Stomach (tissue), 9 donors: ENCODE measurements around the gene AFTPH. TPM values are rescaled to one million over a fixed set of nuclear protein-coding genes. Genes with fewer than 3 reads are reported as not detected.

Source experiments
- DNase-seq, 2 donors: peaks; one replicate each; pipeline versions ENCODE4 v3.0.0 to v3.0.0-alpha.2; 2013 to 2019
- H3K27ac ChIP-seq, 5 donors: fragments of 200-600 bp in 4 of 5; sonication (generic) in 4 of 5; one replicate each; pipeline ENCODE4 v1.5.1; 2013 to 2019; ENCODE audit warnings: mild to moderate bottlenecking in 1 of 5, moderate library complexity in 1 of 5
- H3K27me3 ChIP-seq, 3 donors: fragments of 200-600 bp; sonication (generic); one replicate each; pipeline ENCODE4 v1.5.1; 2017 to 2019; ENCODE audit warnings: mixed run types in 1 of 3
- H3K36me3 ChIP-seq, 4 donors: fragments of 200-600 bp; sonication (generic); 1 replicate in 3 of 4; 2 replicates in 1 of 4; pipeline ENCODE4 v1.5.1; 2016 to 2019
- H3K4me1 ChIP-seq, 4 donors: fragments of 200-600 bp; sonication (generic); one replicate each; pipeline ENCODE4 v1.5.1; 2016 to 2019
- H3K4me3 ChIP-seq, 4 donors: fragments of 200-600 bp; sonication (generic) in 3 of 4; one replicate each; pipeline ENCODE4 v1.5.1; 2016 to 2019; ENCODE audit warnings: mild to moderate bottlenecking in 1 of 4
- H3K9me3 ChIP-seq, 4 donors: fragments of 200-600 bp; sonication (generic); one replicate each; pipeline ENCODE4 v1.5.1; 2016 to 2019
- EP300 ChIP-seq: sonication (generic); formaldehyde crosslinking; IDR thresholded peaks from one replicate; pipeline ENCODE4 v1.6.1; 2017; ENCODE audit warnings: antibody characterized with exemption
- POLR2A ChIP-seq, 4 donors: fragments of 450-650 bp; IDR thresholded peaks; one replicate each; pipeline ENCODE4 v1.6.1; 2016; ENCODE audit warnings: antibody characterized with exemption in 4 of 4, control low read depth in 2 of 4, mild to moderate bottlenecking in 1 of 4, moderate library complexity in 1 of 4
- POLR2AphosphoS5 ChIP-seq, 3 donors: sonication (generic); formaldehyde crosslinking; IDR thresholded peaks; one replicate each; pipeline ENCODE4 v1.6.1; 2016; ENCODE audit warnings: antibody characterized with exemption in 3 of 3
- WGBS, 5 donors: extraction: QIAGEN DNeasy Blood & Tissue Kit in 3 of 5; methylation state at CpG; one replicate each; pipeline versions ENCODE4 v1.1.5 to v1.1.7; 2013 to 2018; 5-methylcytosine and 5-hydroxymethylcytosine counted together
- intact Hi-C: fragments of 100-400 bp; cut with DNase I; formaldehyde crosslinking; loops from one replicate; pipeline ENCODE4 v1.15.1; 2023; ENCODE audit warnings: low total_unique reads
- polyA plus RNA-seq, 3 donors: library from polyadenylated mRNA; stranded (reverse); fragments of 200-250 nt; gene quantifications; one replicate each; pipeline ENCODE4 v1.2.3, GENCODE V29; 2013
- total RNA-seq, 5 donors: library from RNA; depleted of rRNA; stranded (reverse); fragments of >200 nt; gene quantifications; one replicate each; pipeline versions ENCODE4 v1.1.0 to v1.2.3, GENCODE V29; 2014 to 2016
- TF ChIP-seq, protein P1 (sequence below), 7 experiments: fragments of 450-650 bp in 4 of 7; fragments of 200-600 bp in 3 of 7; sonication (generic) in 3 of 7; IDR thresholded peaks; one replicate each; pipeline ENCODE4 v1.5.1; 2016 to 2019; ENCODE audit warnings: antibody characterized with exemption in 7 of 7, control low read depth in 2 of 7, mild to moderate bottlenecking in 1 of 7
- donor health status: healthy with polysubstance abuse.
- donor health status: Bipolar disorder and iron deficiency.
- donor health status: healthy.

AFTPH gene
- total and polyA plus RNA-seq, 8 donors = 19.8 to 93.6 (median 38.9) TPM

GRCh38 chr2:64615844-64616536 is 91.9 kb downstream of the AFTPH start:
- WGBS, 5 donors = 95 to 98% (median 96%) methylated on average over 5 to 7 of the region's 7 CpGs
- peak in 1 of 2 donors; percentile 2 for DNase-seq
- no peaks in the 10 kb centered on the region for H3K36me3 ChIP-seq
- no peak overlapping the region for H3K27ac ChIP-seq
- no peaks in the 10 kb centered on the region for H3K27me3 ChIP-seq
- H3K4me1 ChIP-seq = no peaks in the 10 kb centered on the region
- intact Hi-C loops = no loop called here
- H3K9me3 ChIP-seq = no peaks in the 10 kb centered on the region
- TF ChIP-seq POLR2AphosphoS5 (IDR thresholded peaks at IDR 0.05) (no peak), EP300 (no peak), POLR2A (IDR thresholded peaks at IDR 0.05) (no peak)
- TF ChIP-seq, protein P1, sequence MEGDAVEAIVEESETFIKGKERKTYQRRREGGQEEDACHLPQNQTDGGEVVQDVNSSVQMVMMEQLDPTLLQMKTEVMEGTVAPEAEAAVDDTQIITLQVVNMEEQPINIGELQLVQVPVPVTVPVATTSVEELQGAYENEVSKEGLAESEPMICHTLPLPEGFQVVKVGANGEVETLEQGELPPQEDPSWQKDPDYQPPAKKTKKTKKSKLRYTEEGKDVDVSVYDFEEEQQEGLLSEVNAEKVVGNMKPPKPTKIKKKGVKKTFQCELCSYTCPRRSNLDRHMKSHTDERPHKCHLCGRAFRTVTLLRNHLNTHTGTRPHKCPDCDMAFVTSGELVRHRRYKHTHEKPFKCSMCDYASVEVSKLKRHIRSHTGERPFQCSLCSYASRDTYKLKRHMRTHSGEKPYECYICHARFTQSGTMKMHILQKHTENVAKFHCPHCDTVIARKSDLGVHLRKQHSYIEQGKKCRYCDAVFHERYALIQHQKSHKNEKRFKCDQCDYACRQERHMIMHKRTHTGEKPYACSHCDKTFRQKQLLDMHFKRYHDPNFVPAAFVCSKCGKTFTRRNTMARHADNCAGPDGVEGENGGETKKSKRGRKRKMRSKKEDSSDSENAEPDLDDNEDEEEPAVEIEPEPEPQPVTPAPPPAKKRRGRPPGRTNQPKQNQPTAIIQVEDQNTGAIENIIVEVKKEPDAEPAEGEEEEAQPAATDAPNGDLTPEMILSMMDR (IDR thresholded peaks at IDR 0.05) = no peak
- H3K4me3 ChIP-seq = no peak overlapping the region

DNA sequence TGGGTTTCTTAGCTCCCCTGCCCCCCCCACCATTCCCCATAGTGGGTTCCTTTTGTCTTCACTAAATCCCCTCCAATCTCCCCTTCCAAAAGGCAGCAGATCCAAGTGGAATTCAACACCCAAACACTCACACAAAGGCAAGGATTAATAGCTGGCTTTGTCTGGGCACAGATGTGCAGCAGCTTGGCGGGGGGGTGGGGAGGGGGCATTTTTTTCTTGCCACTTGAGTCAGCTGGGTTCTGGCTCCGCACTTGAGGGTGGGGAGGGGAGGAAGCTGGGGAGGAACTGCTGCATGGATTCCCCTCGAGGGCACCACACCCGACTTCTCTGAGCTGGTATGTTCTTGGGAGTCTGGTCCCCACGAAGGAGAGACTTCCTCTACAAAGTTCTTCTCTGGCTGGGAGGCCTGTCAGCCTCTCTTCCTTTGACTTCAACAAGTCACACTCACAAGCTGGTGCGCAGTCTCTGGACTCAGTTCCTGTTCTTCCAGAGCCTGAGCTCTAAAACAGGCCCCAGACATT is 93.6 kb downstream of the AFTPH start:
- Histone ChIP-seq H3K27me3 (no peaks in the 10 kb centered on the region), H3K4me1 (peaks cover 0 to 5% (median 0%) of the 10 kb centered on the region in 4 donors), H3K27ac (no peak overlapping the region), H3K36me3 (no peaks in the 10 kb centered on the region), H3K9me3 (no peaks in the 10 kb centered on the region), H3K4me3 (no peak overlapping the region)
- 32 to 71% (median 61%) methylated on average over 6 of the region's 6 CpGs for WGBS, 5 donors
- intact Hi-C loops = no loop called here
- no peak for TF ChIP-seq EP300
- TF ChIP-seq POLR2AphosphoS5 (IDR thresholded peaks at IDR 0.05) = no peak
- TF ChIP-seq POLR2A (IDR thresholded peaks at IDR 0.05) = no peak
- TF ChIP-seq, protein P1 (IDR thresholded peaks at IDR 0.05) = no peak
- DNase-seq = peak; percentile 20 to 44

GRCh38 chr2:64620661-64621060 is 96.5 kb downstream of the AFTPH start:
- Histone ChIP-seq H3K27me3 (no peaks in the 10 kb centered on the region), H3K36me3 (no peaks in the 10 kb centered on the region), H3K4me3 (no peak overlapping the region), H3K9me3 (no peaks in the 10 kb centered on the region), H3K27ac (no peak overlapping the region), H3K4me1 (peaks cover 0 to 9% (median 0%) of the 10 kb centered on the region in 4 donors)
- WGBS, 5 donors = 38 to 67% (median 55%) methylated on average over 4 of the region's 4 CpGs
- no peak for DNase-seq
- TF ChIP-seq EP300 (no peak), POLR2AphosphoS5 (IDR thresholded peaks at IDR 0.05) (no peak), POLR2A (IDR thresholded peaks at IDR 0.05) (no peak)
- TF ChIP-seq, protein P1 (IDR thresholded peaks at IDR 0.05) = no peak
- intact Hi-C loops = no loop called here

- Histone ChIP-seq H3K27me3 (no peaks in the 10 kb centered on the region), H3K9me3 (no peaks in the 10 kb centered on the region), H3K4me1 (peaks cover 0 to 18% (median 5%) of the 10 kb centered on the region in 4 donors), H3K27ac (no peak overlapping the region), H3K4me3 (no peak overlapping the region), H3K36me3 (no peaks in the 10 kb centered on the region)
- WGBS, 5 donors = 82 to 89% (median 87%) methylated on average over 13 of the region's 13 CpGs
- peak; percentile 17 to 49 for DNase-seq
- TF ChIP-seq, protein P1 (IDR thresholded peaks at IDR 0.05) = no peak
- TF ChIP-seq POLR2A (IDR thresholded peaks at IDR 0.05) (no peak), POLR2AphosphoS5 (IDR thresholded peaks at IDR 0.05) (no peak), EP300 (no peak)
- intact Hi-C loops = no loop called here
Observed at GRCh38 chr2:64622443-64623241, 98.5 kb downstream of the AFTPH start.
